WERI-Rb-1 (cell line): ENCODE measurements around the gene MTSS2.

ENCODE experiments used
- DNase-seq: peaks from one replicate; pipeline ENCODE4 v3.0.0-alpha.2; 2020
- H3K27ac ChIP-seq: fragments of 250-450 bp; sonication (Bioruptor Pico); 2 replicates; pipeline ENCODE4 v1.5.1; 2020; ENCODE audit warnings: mild to moderate bottlenecking, moderate library complexity
- H3K27me3 ChIP-seq: fragments of 250-450 bp; sonication (Bioruptor Pico); 2 replicates; pipeline ENCODE4 v1.5.1; 2021; ENCODE audit warnings: mild to moderate bottlenecking, low read depth, moderate library complexity; ENCODE audit not compliant: insufficient read depth, severe bottlenecking
- H3K36me3 ChIP-seq: fragments of 250-450 bp; sonication (Bioruptor Pico); 2 replicates; pipeline ENCODE4 v1.5.1; 2020; ENCODE audit warnings: mild to moderate bottlenecking, moderate library complexity
- H3K4me3 ChIP-seq: 2 replicates; pipeline ENCODE4 v1.5.1; 2011; ENCODE audit warnings: low read depth, mild to moderate bottlenecking, control low read depth, low read length
- H3K9me3 ChIP-seq: fragments of 250-450 bp; sonication (Bioruptor Pico); 2 replicates; pipeline ENCODE4 v1.5.1; 2021; ENCODE audit warnings: mild to moderate bottlenecking, moderate library complexity; ENCODE audit not compliant: severe bottlenecking
- TF ChIP-seq, protein P1 (sequence below): IDR thresholded peaks from 2 replicates; pipeline ENCODE4 v1.5.1; 2011; ENCODE audit warnings: low read depth, mild to moderate bottlenecking, control low read depth, inconsistent platforms, low read length

MTSS2 gene

GRCh38 chr16:70712942-70713341, 27.1 kb upstream of the MTSS2 start:
- Histone ChIP-seq H3K9me3 (no peaks in the 10 kb centered on the region), H3K27me3 (no peaks in the 10 kb centered on the region), H3K4me3 (no peak overlapping the region), H3K27ac (peak overlapping the region; percentile 68), H3K36me3 (peaks cover 4% of the 10 kb centered on the region; the same call in 1 of the 2 replicates)
- TF ChIP-seq, protein P1, sequence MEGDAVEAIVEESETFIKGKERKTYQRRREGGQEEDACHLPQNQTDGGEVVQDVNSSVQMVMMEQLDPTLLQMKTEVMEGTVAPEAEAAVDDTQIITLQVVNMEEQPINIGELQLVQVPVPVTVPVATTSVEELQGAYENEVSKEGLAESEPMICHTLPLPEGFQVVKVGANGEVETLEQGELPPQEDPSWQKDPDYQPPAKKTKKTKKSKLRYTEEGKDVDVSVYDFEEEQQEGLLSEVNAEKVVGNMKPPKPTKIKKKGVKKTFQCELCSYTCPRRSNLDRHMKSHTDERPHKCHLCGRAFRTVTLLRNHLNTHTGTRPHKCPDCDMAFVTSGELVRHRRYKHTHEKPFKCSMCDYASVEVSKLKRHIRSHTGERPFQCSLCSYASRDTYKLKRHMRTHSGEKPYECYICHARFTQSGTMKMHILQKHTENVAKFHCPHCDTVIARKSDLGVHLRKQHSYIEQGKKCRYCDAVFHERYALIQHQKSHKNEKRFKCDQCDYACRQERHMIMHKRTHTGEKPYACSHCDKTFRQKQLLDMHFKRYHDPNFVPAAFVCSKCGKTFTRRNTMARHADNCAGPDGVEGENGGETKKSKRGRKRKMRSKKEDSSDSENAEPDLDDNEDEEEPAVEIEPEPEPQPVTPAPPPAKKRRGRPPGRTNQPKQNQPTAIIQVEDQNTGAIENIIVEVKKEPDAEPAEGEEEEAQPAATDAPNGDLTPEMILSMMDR: no peak
- no peak for DNase-seq

GRCh38 chr16:70712359-70712758, 26.5 kb upstream of the MTSS2 start:
- Histone ChIP-seq H3K27me3 (no peaks in the 10 kb centered on the region), H3K36me3 (peaks cover 4% of the 10 kb centered on the region; the same call in 1 of the 2 replicates), H3K27ac (peak overlapping the region; percentile 68), H3K9me3 (no peaks in the 10 kb centered on the region), H3K4me3 (no peak overlapping the region)
- DNase-seq: no peak
- TF ChIP-seq, protein P1: no peak

DNA sequence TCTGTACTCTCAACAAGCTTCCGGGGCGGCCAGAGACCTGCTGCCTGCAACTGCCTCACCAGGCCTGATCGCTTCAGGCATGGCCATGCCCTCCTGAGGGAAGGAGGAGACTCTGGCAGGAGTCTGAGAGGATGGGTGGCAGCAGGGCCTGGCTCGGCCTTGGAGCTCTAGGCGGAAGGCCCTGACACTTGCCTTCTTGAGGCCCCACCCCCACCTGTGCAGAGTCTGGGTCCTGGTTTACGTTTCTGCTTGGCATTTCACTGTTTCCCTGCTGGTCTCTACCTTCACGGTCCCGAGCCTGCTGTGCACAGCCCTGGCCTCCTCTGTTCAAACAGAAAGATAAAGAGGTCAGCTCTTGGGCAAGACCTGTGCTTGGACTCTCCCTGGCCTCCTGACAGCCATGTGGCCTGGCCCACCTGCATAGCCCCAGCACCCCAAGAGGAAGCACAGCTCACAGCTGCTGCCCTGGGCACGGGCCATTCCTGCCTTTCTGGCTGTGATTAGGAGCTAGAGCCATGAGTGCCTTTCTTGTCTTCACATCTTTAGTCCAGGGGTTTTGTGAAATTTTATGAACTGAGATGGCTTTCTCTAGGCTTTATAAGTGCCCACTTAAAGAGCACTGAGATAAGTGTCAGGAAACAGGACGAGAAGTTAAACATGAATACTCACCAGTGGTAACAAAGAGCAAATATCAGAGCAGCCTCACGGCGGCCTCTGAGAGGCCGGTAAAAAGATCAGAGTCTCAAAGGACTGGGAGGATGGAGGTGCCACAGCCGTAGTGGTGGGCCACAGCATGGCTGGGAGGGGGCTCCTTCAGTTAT, 25.6 kb upstream of the MTSS2 start:
- TF ChIP-seq, protein P1: no peak
- peak overlapping the region; percentile 68 for H3K27ac ChIP-seq
- peaks cover 4% of the 10 kb centered on the region; the same call in 1 of the 2 replicates for H3K36me3 ChIP-seq
- no peaks in the 10 kb centered on the region for H3K9me3 ChIP-seq
- no peaks in the 10 kb centered on the region for H3K27me3 ChIP-seq
- no peak overlapping the region for H3K4me3 ChIP-seq
- no peak for DNase-seq

GRCh38 chr16:70710422-70711210, 24.8 kb upstream of the MTSS2 start:
- Histone ChIP-seq H3K4me3 (no peak overlapping the region), H3K9me3 (no peaks in the 10 kb centered on the region), H3K27me3 (no peaks in the 10 kb centered on the region), H3K27ac (no peak overlapping the region), H3K36me3 (peaks cover 4% of the 10 kb centered on the region; the same call in 1 of the 2 replicates)
- no peak for DNase-seq
- TF ChIP-seq, protein P1: no peak

GRCh38 chr16:70709942-70710341, 24.1 kb upstream of the MTSS2 start:
- TF ChIP-seq, protein P1: no peak
- DNase-seq: no peak
- Histone ChIP-seq H3K4me3 (no peak overlapping the region), H3K27ac (no peak overlapping the region), H3K36me3 (peaks cover 4% of the 10 kb centered on the region; the same call in 1 of the 2 replicates), H3K27me3 (no peaks in the 10 kb centered on the region), H3K9me3 (no peaks in the 10 kb centered on the region)
